Stimulated activated CD4-positive, alpha-beta T cell treated with anti-CD3 and anti-CD28 coated beads, Interleukin-2, amount 100 ng/mL, for 4 hours (primary cell): ENCODE data around the gene NAA16.
"Not testable (repeated sequence)": the region's sequence is repeated elsewhere in the genome, so short reads cannot be mapped to it uniquely, and the experiment has no call there.

Source experiments
- DNase-seq: peaks from one replicate; pipeline ENCODE4 v3.0.0-alpha.2; 2020; ENCODE audit warnings: low read depth

Gene NAA16

GRCh38 chr13:41310963-41311405 is at the start of gene NAA16:
Gene NAA16, plus strand, starts transcription at chr13:41311267. Its CDS starts 262 bp downstream, at chr13:41311529.
- DNase-seq, result peak; percentile 96

GRCh38 chr13:41263261-41263971 is 47.7 kb upstream of the NAA16 start, which contains the start of gene MTRF1:
Gene MTRF1, minus strand, starts transcription at chr13:41263576. Its CDS starts 2,669 bp downstream, at chr13:41260907.
- peak; percentile 69 for DNase-seq

- no peak for DNase-seq
Measured at GRCh38 chr13:41267106-41267505, 44.0 kb upstream of the NAA16 start.

DNA sequence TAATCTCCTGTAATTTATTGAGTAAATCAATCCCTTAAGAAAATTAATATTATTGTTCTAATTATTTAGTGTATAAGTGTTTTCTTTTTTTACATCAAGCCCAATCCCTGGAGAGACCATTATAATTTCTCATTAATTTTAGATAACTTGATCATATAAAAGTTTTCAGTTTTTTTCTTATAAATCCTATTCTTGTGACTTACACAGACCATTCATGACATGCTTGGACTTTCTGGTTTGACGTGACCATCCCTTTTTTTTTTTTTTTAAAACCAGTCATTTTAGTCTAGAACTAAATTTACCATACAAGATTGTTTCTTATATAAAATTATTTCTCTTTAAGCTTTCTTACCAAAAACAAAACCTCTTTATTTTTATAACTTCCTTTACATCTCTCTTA is 42.3 kb upstream of the NAA16 start:
- DNase-seq, result no peak

GRCh38 chr13:41271456-41272285 is 39.4 kb upstream of the NAA16 start:
- no peak for DNase-seq

DNA sequence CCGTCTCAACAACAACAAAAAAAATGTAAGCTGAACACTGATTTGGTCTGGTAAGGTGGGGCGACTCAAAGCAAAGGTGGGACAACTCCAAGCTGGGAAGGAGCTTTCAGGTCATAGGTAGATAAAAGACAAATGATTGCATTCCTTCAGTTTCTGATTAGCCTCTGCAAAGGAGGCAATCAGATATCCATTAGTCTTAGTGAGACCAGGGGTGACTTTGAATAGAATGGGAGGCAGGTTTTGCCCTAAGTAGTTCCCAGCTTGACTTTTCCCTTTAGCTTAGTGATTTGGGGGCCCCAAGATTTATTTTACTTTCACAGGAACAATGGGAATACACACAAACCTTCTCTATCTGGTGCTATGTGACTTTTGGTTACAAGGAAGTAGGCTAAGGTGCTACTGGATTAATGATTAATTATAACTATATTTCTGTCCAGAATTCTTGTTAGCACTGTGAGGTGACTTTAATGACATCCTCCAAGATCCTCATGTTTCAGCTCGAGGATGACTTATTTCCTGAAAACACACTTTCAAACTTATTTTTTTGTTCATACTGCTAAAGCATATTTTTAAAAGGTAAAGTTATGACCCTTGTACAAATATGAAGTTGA is 37.1 kb upstream of the NAA16 start:
- DNase-seq, result no peak

- no peak for DNase-seq
Measured at GRCh38 chr13:41274881-41275280, 36.2 kb upstream of the NAA16 start.

GRCh38 chr13:41276824-41277223 is 34.2 kb upstream of the NAA16 start:
- DNase-seq, result no peak

DNA sequence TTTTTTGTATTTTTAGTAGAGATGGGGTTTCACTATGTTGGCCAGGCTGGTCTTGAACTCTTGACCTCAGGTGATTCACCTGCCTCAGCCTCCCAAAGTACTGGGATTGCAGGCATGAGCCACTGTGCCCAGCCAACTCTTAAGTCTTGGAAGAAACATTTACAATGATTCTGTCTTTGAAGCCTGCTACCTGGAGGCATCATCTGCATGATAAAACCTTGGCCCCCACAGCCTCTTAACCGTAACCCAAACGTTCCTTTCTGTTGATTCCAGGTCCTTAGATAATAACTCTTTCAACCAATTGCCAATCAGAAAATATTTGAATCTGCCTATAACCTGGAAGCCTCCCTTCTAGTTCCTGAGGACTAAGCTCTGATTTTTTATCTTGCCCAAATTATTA is 31.9 kb upstream of the NAA16 start:
- DNase-seq, result not testable (repeated sequence)

- no peak for DNase-seq
Measured at GRCh38 chr13:41282129-41282571, 28.9 kb upstream of the NAA16 start.

DNA sequence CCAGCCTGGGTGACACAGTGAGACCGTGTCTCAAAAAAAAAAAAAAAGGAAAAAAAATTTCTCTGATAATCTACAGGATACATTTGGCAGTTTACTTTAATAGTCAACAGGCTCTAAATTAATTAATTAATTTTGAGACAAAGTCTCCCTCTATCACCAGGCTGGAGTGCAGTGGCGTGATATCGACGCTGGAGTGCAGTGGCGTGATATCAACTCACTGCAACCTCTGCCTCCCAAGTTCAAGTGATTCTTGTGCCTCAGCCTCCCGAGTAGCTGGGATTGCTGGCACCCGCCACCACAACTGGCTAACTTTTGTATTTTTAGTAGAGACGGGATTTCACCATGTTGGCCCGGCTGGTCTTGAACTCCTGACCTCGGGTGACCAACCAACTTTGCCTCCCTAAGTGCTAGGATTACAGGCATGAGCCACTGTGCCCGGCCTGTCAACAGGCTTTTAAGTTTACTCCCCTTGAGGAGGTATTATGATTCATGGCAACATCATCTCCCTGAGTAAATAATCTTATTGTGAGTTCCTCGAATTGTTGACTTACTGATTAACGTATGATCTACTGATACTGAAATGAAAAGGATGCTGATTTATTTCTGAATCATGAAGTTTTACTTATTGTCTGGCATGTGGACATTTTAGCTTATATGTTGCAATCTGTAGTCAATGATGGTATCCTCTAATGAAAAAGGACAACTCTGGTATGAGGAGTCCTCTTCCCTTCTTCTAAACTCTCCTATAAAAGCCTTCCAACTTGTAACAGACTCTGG is 26.4 kb upstream of the NAA16 start:
- no peak for DNase-seq

DNA sequence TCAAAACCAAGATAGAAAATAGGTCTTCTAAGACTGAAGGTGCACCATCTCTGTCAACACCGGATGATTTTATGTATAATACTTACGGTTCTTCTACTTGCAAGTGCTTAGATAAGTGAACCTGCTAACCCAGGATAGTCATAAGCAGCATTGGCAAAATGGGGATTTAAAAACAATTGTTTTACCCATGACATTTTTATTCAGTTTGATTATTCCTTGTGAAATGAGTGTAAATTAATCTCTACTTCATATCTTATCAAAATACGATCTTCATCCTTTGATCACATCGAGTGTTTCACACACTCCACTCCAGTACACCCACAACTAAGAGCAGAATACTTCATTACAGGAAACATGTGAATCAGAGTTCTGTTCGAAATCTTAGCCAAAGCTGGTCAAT is 24.7 kb upstream of the NAA16 start:
- DNase-seq, result no peak

DNA sequence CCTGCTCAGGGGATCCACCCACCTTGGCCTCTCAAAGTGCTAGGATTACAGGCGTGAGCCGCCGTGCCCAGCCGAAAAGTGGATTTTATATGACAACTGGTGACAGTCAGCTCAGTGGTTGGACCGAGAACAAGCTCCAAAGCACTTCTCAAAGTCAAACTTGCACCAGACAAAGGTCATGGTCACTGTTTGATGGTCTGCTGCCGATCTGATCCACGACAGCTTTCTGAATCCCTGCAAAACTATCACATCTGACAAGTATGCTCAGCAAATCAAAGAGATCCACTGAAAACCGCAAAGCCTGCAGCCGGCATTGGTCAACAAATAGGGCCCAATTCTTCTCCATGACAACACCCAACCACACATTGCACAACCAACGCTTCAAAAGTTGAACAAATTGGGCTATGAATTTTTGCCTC is 21.6 kb upstream of the NAA16 start:
- no peak for DNase-seq

DNA sequence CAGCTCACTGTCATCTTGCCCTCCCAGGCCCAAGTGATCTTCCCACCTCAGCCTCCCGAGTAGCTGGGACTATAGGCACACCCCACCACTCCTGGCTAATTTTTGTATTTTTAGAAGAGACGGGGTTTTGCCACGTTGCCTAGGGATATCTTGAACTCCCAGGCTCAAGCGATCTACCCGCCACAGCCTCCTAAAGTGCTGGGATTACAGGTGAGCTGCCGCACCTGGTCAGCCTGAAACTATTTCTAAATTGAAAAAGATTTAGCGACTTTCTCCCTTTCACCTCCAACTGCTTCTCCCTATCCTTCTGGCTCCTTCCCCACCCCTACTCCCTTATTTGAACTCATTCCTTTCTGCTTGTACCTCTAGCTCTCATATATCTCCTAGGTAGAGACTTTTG is 19.8 kb upstream of the NAA16 start:
- DNase-seq, result no peak

DNA sequence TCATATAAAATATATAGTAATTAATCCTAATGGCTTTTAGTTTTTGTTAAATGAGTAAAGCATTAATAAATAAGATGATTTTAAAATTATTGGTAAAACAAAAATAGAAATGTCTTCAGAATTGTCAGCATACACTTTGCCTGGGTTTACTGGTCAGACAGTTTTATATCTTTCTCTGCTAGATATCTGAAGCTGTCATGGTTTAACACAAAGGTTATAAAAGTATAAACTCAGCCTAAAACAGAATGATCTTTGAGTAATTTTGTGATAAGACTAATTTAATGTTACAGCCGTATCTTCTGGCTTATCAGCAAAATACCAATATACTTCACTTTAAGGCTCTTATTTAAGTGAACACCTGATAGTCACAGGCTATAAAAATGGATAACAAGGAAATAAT is 17.8 kb upstream of the NAA16 start:
- no peak for DNase-seq

DNA sequence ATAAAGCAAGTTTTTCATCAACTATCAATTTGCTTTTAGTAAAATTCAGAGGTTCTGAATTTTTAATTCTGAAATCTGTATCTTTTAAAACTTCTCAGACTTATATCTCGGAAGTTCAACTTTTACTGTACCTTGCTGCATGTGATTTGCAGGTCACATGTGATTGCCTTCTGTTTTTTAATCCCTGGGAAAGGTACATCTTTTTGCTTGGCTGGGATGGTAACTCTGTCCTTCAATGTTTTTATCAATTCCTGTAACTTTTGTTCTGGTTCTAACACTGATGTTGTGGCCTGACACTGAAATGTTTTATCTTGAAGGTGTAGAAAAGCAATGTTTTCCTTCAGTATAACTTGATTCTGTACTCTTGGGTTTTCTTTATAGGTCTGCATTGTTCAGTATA is 16.2 kb upstream of the NAA16 start:
- no peak for DNase-seq

DNA sequence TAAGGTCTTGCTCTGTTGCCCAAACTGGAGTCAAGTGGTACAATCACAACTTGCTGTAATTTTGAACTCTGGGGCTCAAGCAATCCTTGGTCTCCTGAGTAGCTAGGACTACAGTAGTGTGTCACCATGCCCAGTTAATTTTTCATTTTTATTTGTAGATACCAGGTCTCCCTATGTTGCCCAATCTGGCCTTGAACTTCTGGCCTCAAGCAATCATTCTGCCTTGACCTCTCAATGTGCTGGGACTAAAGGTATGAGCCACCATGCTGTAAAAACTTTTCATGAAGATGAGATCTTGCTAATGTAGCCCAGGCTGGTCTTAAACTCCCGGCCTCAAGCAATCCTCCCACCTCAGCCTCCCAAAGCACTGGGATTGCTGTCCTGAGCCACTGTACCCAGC is 15.1 kb upstream of the NAA16 start:
- no peak for DNase-seq

DNA sequence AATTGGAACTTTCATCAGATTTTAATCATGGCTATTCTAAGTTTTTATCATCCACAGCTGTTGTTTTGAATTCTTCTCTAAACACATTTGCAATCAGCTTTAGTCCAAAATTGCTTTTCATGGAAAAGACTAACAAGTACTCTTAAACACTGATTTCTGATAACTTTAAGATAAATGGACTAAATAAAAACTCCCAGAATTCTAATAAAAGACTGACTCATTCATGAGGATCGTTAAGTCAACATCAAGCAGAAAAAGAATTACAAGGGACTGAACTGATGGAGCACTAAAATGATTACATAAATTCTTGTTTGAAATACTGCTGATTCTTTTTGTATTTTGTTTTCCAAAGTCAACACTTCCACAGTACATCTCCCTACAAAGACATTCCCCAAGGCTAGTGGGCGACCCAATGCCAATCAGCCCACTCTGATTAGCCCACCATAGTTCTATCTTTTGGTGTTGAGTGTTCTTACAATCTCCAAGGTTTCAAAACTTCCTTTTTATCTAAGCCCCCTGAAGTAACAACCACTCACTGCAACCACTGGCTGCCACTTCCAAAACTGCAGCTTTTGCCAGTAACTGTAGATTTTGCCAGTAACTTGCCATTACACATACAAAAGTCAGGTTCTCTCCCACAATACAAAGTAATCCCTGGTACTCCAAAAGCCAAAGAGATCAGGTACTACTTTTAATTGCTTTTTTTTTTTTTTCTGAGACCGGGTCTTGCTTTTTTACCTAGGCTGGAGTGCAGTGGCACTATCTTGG is 14.0 kb upstream of the NAA16 start:
- no peak for DNase-seq

- no peak for DNase-seq
Measured at GRCh38 chr13:41299316-41300094, 11.6 kb upstream of the NAA16 start.

- no peak for DNase-seq
Measured at GRCh38 chr13:41302743-41303142, 8.3 kb upstream of the NAA16 start.
